HS-27A (cell line): ENCODE measurements around the gene MAOB.
"Not testable (repeated sequence)": the region's sequence is repeated elsewhere in the genome, so short reads cannot be mapped to it uniquely, and the experiment has no call there.

ENCODE experiments used
- DNase-seq: peaks from one replicate; pipeline ENCODE4 v3.0.0-alpha.2; 2012; ENCODE audit warnings: low read depth, missing footprints

MAOB gene

GRCh38 chrX:43753637-43754036, 128.6 kb downstream of the MAOB start:
- no peak for DNase-seq

DNA sequence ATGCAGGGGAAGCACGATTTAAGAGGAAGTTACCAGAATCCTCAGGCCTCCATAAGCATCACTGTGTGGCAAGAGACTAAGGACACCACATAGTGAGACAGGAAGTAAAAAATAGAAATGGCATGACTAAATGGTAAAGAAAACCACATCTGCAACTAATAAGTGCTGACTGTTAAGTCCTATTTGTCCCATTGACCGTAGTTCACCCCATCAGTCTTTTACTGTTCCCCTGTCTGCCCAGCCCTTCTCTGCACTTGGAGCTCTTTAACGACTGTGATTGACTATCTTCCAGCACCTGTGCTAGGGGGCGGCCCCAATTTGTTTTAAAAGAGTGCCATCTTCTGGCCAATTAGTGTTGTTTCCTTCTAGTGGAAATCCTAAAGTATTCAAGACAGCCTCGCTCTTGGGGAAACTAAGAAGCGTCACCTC, 132.0 kb downstream of the MAOB start:
- peak; percentile 4 for DNase-seq

DNA sequence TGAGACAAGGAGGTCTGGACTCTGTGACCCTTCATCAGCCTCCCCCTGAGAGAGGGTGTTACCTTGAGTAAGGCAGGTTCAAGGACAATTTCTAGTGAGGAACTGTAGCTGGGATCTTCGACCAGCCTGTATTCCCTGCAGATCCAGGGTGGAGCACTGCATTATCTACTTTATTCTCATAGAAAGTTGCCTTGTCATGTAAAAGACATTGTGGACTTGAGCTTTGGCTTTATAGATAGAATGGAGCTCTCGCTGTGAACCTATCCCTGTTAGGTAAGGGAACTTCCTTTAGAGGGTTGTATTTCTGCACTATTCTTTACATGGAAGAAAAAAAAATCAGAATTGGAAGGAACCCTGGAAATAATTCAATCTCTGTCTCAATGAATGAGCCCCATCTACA, 134.8 kb downstream of the MAOB start:
- no peak for DNase-seq

DNA sequence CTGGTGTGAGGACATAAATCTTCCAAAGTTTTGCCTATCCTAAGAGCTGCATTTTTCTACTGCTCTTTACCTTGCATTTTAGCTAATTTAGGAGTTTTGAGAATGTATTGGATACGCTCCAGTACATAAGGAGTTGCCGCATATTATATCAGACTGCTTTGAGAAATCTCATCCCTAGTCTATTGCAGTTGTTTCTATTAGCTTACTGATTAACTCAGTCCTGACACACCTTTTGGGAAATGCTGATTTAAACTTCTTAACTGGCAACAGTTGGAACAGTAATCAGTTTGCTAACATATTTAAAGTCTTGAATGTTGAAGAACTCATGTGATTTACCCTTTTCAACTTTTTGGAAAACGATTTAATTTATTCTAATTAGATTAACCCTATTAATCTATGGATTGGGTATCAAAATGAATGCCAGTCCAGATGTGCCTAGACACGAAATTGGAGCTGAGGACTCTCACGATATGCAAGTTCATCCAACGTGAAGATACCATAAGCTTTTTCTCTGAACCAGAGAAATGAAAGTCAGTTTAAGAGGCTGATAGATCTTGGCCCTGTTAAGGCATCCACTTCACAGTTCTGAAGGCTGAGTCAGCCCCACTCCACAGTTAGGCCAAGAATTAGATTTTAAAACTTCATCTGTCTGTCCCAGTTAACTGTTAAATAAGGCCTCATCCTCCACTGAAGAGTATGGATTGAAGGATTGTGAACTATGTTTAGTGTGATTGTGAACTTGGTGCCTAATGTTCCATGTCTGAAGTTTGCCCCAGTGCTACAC, 136.1 kb downstream of the MAOB start:
- DNase-seq: no peak

GRCh38 chrX:43744284-43744683, 138.0 kb downstream of the MAOB start:
- no peak for DNase-seq

GRCh38 chrX:43743100-43743822, 139.0 kb downstream of the MAOB start:
- DNase-seq: no peak

GRCh38 chrX:43741843-43742573, 140.2 kb downstream of the MAOB start:
- DNase-seq: no peak

DNA sequence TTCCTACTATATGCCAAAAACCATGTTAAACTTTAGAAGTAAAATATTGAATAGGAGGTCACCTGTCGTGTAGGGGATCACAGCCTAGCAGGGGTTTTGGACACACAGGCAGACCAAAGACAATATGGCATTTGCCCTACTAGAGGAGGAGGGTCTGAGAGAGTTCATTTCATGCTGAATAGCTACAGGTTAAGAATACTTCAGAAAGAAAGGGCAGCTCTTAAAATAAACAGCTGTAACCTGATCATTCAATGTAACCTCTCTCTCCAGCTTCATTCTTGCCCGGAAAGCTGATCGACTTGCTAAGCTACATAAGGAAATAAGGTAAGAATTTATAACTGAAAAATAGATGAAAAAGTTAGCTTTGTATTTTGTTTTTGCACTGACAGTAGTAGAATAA, 146.3 kb downstream of the MAOB start:
- no peak for DNase-seq

- no peak for DNase-seq
Measured at GRCh38 chrX:43735534-43735933, 146.7 kb downstream of the MAOB start.

DNA sequence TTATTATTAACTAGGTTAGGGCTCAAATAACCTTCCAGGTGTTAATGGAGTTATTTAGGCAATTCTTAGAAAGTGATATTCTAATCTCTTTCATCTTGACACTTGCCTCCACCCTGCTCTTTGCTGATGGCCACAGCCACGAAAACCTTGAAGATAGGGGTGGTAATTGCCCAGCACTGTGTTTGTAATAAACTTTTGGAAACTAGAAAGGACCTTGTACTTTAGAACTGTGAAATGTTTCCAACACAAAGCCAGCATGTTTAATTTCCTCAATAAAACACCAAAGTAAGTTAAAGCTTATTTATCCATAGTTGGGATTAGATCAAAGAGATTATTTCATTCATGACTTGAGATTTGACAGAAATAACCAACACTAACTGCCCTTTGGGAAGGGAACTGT, 147.8 kb downstream of the MAOB start:
- DNase-seq: no peak

GRCh38 chrX:43733699-43734098, 148.6 kb downstream of the MAOB start:
- no peak for DNase-seq

- no peak for DNase-seq
Measured at GRCh38 chrX:43731086-43731485, 151.2 kb downstream of the MAOB start.

DNA sequence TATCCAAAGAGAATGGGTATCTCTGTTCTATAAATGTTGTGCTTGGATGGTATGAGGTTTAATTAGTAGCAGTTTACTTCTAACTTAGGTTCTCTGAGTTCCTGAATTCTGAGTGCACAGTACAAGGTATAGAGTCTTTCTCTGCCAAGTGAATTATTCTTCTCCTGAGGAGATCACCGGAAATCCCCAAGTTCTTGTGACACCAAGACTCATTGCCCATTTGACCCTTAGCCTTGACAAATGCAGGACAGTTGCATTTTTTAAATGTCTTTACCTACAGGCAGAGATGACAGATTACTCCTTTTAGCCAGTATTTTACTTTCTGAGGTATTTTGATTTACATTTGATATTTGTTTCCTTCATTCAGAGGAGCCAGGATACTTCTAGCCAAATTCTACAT, 153.3 kb downstream of the MAOB start:
- no peak for DNase-seq

- no peak for DNase-seq
Measured at GRCh38 chrX:43728002-43728401, 154.2 kb downstream of the MAOB start.

- DNase-seq: not testable (repeated sequence)
Measured at GRCh38 chrX:43727254-43727653, 155.0 kb downstream of the MAOB start.

DNA sequence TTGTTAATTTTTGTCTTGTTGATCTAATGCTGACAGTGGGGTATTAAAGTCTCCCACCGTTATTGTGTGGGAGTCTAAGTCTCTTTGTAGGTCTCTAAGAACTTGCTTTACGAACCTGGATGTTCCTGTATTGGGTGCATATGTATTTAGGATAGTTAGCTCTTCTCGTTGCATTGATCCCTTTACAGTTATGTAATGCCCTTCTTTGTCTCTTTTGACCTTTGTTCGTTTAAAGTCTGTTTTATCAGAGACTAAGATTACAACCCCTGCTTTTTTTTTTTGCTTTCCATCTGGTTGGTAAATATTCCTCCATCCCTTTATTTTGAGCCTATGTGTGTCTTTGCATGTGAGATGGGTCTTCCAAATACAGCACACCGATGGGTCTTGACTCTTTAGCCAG, 157.0 kb downstream of the MAOB start:
- not testable (repeated sequence) for DNase-seq

GRCh38 chrX:43720961-43721360, 161.3 kb downstream of the MAOB start:
- no peak for DNase-seq

- no peak for DNase-seq
Measured at GRCh38 chrX:43720082-43720481, 162.2 kb downstream of the MAOB start.

GRCh38 chrX:43718956-43719355, 163.3 kb downstream of the MAOB start:
- DNase-seq: no peak

- no peak for DNase-seq
Measured at GRCh38 chrX:43718546-43718945, 163.7 kb downstream of the MAOB start.

- no peak for DNase-seq
Measured at GRCh38 chrX:43718081-43718480, 164.2 kb downstream of the MAOB start.

- DNase-seq: no peak
Measured at GRCh38 chrX:43717161-43717560, 165.1 kb downstream of the MAOB start.

DNA sequence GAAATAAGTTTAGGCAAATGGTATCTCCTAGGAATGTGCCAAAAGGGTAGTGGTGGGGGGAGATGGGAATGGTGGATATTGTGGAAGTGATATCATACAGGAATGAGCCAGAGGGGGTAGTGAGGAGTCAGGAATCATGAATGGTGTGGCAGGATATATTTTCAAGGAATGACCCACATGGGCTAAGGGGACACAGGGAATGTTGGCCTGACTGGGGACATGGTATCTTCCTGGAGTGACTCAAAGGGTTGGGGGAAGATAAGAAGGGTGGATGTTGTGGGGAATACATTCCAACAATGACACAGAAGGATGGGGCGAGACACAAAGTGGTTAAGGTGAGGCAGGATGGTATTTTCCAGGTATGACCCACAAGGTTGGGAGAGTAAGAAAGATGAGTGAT, 165.6 kb downstream of the MAOB start:
- no peak for DNase-seq
